GM18505 (cell line): ENCODE measurements around the gene CEP120.
"Not testable (repeated sequence)": the region's sequence is repeated elsewhere in the genome, so short reads cannot be mapped to it uniquely, and the experiment has no call there.

Experiments used
- ATAC-seq: cut with Tn5 transposase; IDR thresholded peaks from one replicate; pipeline ENCODE4 v1.9.1; 2021; ENCODE audit not compliant: unreplicated experiment
- POLR2A ChIP-seq: IDR thresholded peaks from 4 replicates; pipeline ENCODE4 v1.6.1; 2011; ENCODE audit warnings: borderline replicate concordance; ENCODE audit not compliant: insufficient read depth, insufficient read length; ENCODE audit errors: extremely low read depth

CEP120 gene

DNA sequence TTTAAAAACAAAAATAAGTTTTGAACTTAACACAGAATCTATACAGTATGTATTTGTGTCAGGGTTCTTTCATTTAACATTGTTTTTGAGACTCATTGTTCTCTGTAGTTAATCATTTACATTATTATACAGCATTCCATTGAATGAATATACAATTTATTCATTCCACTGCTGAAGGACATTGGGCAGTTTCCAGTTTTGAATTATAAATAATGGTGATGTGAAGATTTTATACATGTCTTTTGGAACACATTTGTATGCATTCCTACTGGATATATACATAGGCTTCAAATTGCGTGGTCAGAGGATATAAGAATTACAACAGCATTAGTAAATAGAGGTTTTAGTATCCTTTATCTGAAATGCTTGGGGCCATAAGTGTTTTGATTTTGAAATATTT is 72.0 kb downstream of the CEP120 start:
- no peak for TF ChIP-seq POLR2A
- no peak for ATAC-seq

DNA sequence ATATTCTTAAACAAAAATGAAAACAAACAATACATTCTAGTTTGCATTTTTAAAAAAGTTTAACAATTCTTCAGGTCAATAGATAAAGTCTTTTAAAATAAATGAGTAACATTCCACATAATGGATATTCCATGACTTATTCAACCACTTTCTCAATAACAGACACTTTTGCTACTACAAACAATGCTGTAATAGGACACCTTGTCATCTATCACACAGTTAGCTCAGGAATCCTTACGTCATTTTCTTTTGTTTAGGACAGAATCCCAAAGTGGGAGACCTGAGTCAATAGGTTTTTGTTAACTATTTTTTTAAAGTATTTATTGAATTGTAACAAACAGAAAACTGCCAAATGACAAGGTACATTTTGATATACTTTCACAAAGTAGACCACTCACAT is 72.5 kb downstream of the CEP120 start:
- no peak for ATAC-seq

DNA sequence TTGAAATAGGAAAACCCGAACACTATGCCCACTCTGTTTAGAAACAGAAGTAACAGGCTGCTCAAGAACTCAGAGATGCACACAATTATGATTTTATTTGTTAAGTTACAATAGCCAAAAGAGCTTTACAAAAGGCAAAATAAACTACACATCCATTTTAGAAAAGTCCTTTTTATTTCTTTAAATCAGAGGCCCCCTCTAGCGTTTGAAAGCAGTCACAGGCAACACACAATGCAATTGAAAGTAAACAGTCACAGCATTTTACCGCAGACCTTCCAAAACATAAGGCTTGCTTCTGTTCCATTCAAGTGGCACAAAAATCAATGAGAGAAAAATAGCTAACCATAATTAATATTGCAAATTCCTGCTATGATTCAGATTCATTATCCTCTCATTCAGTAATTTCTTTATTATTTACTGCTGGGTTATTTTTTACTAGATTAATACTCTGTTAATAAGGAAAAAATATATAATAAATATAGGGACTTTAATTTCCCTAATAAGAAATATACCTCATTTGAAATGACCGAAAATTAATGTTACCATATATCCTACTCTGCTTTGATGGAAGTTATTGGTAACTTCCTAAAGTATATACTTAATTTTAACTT is 78.3 kb downstream of the CEP120 start:
- no peak for ATAC-seq
- no peak for TF ChIP-seq POLR2A

More for the DNA sequence above, 72.5 kb downstream of the CEP120 start:
- TF ChIP-seq POLR2A = no peak

DNA sequence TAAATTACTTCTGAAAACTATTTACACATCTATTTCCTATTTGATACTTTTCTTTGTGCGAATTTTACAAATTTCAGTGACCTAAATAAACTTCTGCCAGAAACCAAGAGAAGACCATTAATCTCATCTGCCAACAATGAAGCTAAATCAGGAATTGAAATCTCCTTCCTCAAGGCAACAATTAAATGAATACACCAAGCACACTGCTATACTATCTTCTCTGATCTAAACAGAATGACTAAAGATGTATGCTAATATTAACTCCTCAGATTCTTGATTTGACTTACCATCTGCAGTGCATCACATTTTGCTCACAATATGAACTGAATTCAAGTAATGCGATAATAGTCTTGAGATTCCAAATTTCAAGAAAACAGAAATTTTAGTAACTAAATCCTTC is 82.3 kb downstream of the CEP120 start:
- no peak for ATAC-seq
- no peak for TF ChIP-seq POLR2A

DNA sequence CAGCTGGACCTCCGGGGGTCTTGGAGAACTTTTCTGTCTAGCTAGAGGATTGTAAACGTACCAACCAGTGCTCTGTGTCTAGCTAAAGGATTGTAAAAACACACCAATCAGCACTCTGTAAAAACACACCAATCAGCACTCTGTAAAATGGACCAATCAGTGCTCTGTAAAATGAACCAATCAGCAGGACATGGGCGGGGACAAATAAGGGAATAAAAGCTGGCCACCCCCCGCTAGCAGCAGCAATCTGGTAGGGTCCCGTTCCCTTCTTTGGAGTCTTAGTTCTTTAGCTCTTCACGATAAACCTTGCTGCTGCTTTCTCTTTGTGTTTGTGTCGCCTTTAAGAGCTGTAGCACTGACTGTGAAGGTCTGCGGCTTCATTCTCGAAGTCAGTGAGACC is 114.8 kb downstream of the CEP120 start:
- ATAC-seq = not testable (repeated sequence)

DNA sequence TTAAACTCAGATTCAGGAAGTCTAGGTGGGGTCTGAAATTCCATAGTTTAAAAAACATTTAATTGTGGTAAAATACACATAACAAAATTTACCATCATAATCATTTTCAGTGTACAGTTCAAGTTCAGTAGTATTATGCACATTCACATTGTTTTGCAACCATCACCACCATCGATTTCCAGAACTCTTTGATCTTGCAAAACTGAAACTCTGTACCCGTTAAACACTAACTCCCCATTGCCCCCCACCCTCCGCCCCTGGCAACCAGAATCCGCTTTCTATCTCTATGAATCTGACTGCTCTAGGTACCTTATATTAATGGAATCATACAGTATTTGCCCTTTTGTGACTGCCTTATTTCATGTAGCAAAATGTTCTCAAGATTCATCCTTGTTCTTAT is 117.5 kb downstream of the CEP120 start:
- TF ChIP-seq POLR2A = no peak
- no peak for ATAC-seq

DNA sequence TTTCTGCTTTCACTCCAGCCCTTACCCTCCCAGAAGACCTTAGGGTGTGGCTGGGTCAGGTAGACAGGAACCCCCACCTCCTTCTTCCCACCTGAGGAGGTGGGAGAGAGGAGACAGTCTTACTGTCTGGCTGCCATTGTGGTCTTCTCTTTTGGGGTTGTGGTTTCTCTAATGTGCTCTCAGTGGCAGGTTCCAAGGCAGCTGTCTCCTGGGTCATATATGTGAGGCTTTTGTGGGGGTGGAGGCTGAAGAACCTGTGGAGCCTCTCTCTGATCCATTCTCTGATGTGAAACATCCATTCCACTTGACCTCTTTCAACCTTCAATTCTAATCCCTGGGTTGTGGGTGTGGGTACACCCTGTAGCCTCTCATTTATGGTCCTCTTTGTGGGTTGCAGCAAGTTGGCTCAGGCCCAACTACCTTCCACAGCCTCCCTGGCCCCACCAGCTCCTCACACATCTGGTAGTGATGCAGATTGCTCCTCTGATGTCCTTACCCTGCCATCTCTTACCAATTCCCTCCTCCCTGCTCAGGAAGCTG is 118.4 kb downstream of the CEP120 start:
- ATAC-seq = no peak

DNA sequence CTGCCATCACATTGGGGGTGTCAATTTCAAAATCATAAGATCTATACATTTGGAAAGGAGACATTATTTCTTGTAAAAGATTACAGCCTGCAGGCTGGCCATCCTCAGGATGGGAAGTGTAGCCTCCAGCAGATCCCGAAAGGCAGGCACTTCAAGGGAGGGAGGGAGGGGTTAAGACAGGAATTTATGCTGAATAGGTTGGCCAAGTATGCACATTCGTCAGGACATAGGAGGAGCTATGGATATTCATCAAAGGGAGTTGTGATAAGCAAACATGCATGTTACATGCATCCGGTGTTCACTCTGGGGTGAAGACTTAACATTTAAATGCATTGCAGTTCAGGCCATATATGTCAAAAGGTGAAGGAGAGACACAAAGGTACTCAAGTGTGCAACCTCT is 119.4 kb downstream of the CEP120 start:
- no peak for TF ChIP-seq POLR2A
- ATAC-seq = no peak

More for the DNA sequence above, 118.4 kb downstream of the CEP120 start:
- TF ChIP-seq POLR2A = no peak

DNA sequence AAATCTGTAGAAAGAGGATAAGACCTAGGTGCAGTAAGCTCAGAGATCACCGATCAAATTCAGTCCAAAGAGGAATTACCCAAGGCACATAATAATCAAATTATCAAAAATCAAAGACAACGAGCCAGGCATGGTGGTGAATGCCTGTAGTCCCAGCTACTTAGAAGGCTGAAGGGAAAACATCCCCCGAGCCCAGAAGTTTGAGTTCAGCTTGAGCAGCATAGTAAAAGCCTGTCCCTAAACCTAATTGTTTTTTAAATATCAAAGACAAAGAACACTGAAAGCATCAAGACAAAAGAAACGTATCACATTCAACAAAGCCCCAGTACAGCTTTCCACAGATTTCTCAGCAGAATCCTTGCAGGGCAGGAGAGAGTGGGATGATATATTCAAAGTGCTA is 122.9 kb downstream of the CEP120 start:
- ATAC-seq = no peak
- TF ChIP-seq POLR2A = no peak

DNA sequence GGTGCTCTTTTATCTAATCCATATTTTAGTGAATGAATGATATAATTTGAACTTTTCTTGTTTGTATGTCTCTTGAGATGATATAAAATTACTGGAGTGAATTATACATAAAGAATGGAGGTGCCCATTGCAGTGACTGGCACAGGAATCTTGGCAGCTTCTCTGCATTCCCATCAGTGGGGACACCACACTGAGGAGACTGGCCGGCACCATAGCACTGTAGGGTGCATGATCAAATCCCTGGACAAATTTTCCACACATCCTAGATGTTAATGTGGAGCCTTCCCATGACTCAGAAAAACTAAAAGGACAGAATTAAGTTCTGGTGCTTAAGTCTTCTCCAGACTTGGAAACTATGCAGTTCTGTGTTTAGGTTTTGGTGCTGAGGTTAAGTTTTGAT is 124.1 kb downstream of the CEP120 start:
- ATAC-seq = no peak
- TF ChIP-seq POLR2A = no peak

DNA sequence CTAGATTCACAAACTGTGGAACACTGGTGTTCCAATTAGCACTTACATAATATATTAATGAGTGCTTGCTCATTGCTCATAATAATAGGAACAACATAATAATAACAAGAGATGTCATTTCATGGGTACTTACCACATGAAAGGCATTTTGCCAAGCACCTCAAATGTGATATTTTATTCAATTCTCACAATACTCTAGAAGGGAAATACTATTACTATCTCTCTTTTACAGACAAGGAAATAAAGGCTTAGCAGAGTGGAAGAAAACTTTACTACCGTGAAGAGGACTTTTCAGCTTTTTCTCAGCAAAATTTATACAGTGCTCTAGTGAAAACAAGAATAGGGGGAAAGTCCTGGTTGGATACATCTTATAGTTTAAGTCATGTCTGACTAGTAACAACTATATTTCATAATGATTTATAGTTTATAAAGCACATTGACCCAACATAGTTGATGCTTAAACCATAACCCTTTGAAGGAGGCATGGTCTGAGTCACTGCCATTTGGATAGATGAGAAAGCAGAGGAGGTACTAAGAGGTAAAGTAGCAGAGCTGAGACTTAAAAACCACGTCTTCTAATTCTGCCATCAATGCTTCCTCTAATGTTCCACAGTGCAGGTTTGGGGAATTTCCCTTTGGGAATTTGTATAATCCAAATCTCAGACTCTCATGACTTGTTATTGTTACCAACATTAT is 124.7 kb downstream of the CEP120 start:
- TF ChIP-seq POLR2A = no peak
- no peak for ATAC-seq

DNA sequence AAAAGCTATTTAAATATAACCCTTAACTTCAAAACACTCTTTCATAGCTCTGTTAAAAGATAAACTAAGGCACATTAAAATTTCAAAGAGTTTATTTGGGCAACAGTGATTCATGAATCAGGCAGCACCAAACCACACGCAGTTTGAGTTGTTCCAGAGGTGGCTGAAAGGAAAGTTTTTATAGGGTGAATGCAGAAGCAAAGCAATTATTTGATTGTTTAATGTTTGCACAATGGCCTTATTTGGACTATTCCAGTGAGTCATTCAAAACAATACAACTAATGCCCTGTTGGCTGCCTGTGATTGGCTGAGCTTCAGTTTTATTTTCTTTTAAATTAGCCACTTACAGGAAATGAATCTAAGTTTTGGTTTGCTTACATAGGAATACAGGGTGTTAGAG is 125.3 kb downstream of the CEP120 start:
- no peak for ATAC-seq
- TF ChIP-seq POLR2A = no peak

DNA sequence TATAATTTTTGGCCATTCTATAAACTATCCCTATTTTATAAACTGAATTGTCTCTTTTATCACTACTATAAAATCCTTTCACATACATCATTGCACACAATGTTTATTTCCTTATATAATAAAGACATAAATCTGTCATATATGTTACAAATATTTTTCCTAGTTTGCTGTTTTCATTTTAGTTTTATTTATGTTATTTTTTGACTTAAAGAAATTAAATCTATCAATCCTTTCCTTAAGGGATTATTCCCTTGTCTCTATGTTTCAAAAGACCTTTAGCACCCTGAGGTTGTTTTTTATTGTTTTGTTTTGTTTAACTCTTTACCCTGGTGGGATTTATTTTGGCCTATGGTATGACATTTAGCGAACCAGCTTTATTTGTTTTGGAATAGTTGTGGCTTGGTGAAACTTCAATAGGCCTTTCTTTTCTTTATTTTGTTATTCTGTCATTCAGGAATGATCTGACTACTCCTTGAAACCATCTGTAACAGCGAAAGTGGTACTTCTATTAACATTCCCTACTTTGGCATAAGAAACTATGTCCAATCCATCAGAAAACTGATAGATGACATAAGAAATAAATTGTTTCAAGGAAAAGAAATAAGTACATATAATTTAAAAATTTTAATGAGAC is 125.9 kb downstream of the CEP120 start:
- ATAC-seq = no peak
- TF ChIP-seq POLR2A = no peak
